Activated T-cell treated with anti-CD3 and anti-CD28 coated beads, Interleukin-2, amount 50 U/mL, for 72 hours (primary cell): ENCODE data around the gene STAP2. TPM values are rescaled to one million over a fixed set of nuclear protein-coding genes. Genes with fewer than 3 reads are reported as not detected.
"Not testable (repeated sequence)": the region's sequence is repeated elsewhere in the genome, so short reads cannot be mapped to it uniquely, and the experiment has no call there.

Experiments used
- ATAC-seq, 2 donors: fragments of 150-1000 bp; cut with Tn5 transposase; replicated peaks in 1 of 2; 2 replicates each; pipeline ENCODE4 v1.10.0; 2021; ENCODE audit warnings: moderate library complexity in 2 of 2, mild to moderate bottlenecking in 1 of 2
- DNase-seq, 2 donors: peaks; one replicate each; pipeline ENCODE4 v3.0.0; 2021 to 2022; ENCODE audit warnings: mixed read lengths in 1 of 2
- H3K27ac Mint-ChIP-seq: one replicate; pipeline ENCODE4 v1.8.0; 2022; ENCODE audit warnings: mild to moderate bottlenecking, moderate library complexity, mixed read lengths
- H3K27me3 Mint-ChIP-seq: one replicate; pipeline ENCODE4 v1.8.0; 2022; ENCODE audit warnings: low read depth, mixed read lengths
- H3K36me3 Mint-ChIP-seq, 2 donors: one replicate each; pipeline ENCODE4 v1.8.0; 2022; ENCODE audit warnings: mixed read lengths in 2 of 2, mild to moderate bottlenecking in 1 of 2; ENCODE audit not compliant: insufficient read depth in 2 of 2
- H3K4me1 Mint-ChIP-seq: one replicate; pipeline ENCODE4 v1.8.0; 2022; ENCODE audit warnings: low read depth, mixed read lengths
- H3K4me3 Mint-ChIP-seq, 2 donors: one replicate each; pipeline ENCODE4 v1.8.0; 2022; ENCODE audit warnings: mild to moderate bottlenecking in 2 of 2, mixed read lengths in 2 of 2, moderate library complexity in 2 of 2
- H3K9me3 Mint-ChIP-seq, 2 donors: one replicate each; pipeline ENCODE4 v1.8.0; 2022; ENCODE audit warnings: mixed read lengths in 2 of 2
- total RNA-seq, 2 donors: library from RNA; stranded (reverse); gene quantifications; one replicate each; pipeline ENCODE4 v1.2.3, GENCODE V29; 2022

The STAP2 gene
- total RNA-seq, 2 donors from 2014 or later, result 8.3 to 10.0 TPM

GRCh38 chr19:4343370-4344307, 5.0 kb upstream of the STAP2 start, which contains the start of gene MPND:
MPND (plus strand) TSS chr19:4343562; CDS start chr19:4343594, 32 bp downstream.
- peaks cover 0 to 2% of the 10 kb centered on the region in 2 donors for H3K36me3 Mint-ChIP-seq
- H3K4me1 Mint-ChIP-seq, result peaks cover 21% of the 10 kb centered on the region
- ATAC-seq (peak; percentile 79), DNase-seq (peak; percentile 97 to 99)
- peak within 1 kb of the TSS; percentile 75 for H3K27ac Mint-ChIP-seq
- H3K4me3 Mint-ChIP-seq, result peak within 1 kb of the TSS; percentile 92 to 95
- H3K27me3 Mint-ChIP-seq, result no peaks in the 10 kb centered on the region
- no peaks in the 10 kb centered on the region for H3K9me3 Mint-ChIP-seq

DNA sequence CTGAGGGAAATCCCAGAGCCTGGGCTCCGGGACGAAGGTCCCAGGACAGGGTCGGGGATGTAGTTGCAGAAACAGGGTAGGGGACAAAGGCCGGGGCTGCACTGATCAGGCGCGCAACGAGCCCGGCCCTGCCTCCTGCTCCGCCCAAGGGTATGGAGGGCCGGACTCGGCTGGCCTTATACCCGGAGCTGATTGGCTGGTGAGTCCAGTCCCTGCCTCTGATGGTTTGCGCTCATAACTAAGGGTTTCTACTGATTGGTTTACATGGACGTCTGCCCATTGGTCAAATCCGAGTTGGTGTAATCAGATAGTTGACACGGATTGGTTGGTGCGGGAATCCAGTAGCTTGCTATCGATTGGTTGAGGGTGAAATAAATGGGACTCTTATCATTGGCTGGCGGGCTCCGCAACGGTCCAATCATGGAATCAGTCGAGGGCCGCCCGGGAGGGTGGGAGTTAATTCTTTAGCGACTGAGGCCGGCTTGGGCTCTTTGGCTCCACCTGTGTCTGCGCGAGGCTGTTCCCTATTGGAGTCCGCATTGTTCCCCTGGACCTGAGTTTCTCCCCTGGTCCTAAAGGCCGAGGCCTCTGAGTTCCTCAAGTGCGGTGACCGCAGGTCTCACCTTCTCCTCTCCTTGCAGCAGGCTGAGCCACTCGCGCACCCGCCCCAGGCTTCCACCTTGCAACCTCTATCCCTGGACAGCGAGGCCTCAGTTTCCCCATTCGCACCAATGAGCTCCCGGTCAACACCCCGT, 4.2 kb upstream of the STAP2 start:
- peak; percentile 88 to 90 for ATAC-seq
- Mint-ChIP-seq H3K9me3 (no peaks in the 10 kb centered on the region), H3K27me3 (no peaks in the 10 kb centered on the region), H3K36me3 (no peaks in the 10 kb centered on the region), H3K27ac (peak overlapping the region; percentile 75), H3K4me1 (peaks cover 30% of the 10 kb centered on the region), H3K4me3 (peak overlapping the region; percentile 92 to 95)
- DNase-seq, result peak; percentile 92 to 95

- DNase-seq (no peak), ATAC-seq (no peak)
- Mint-ChIP-seq H3K9me3 (no peaks in the 10 kb centered on the region), H3K27ac (no peak overlapping the region), H3K36me3 (no peaks in the 10 kb centered on the region), H3K27me3 (no peaks in the 10 kb centered on the region), H3K4me1 (peaks cover 32% of the 10 kb centered on the region), H3K4me3 (peak overlapping the region; percentile 92 to 95)
These were observed 3.6 kb upstream of the STAP2 start for GRCh38 chr19:4342314-4342614.

GRCh38 chr19:4337906-4338440, 654 bp downstream of the STAP2 start:
- H3K36me3 Mint-ChIP-seq, result peaks cover 8 to 15% of the 10 kb centered on the region in 2 donors
- H3K4me3 Mint-ChIP-seq, result peak overlapping the region; percentile 82 to 92
- H3K27ac Mint-ChIP-seq, result peak overlapping the region; percentile 78
- H3K4me1 Mint-ChIP-seq, result peaks cover 32% of the 10 kb centered on the region
- no peaks in the 10 kb centered on the region for H3K27me3 Mint-ChIP-seq
- ATAC-seq (no peak), DNase-seq (no peak)
- H3K9me3 Mint-ChIP-seq, result peaks cover 8 to 11% of the 10 kb centered on the region in 2 donors

- DNase-seq (no peak), ATAC-seq (no peak)
- Mint-ChIP-seq H3K9me3 (peaks cover 8 to 11% of the 10 kb centered on the region in 2 donors), H3K4me3 (no peak overlapping the region), H3K36me3 (peaks cover 8 to 15% of the 10 kb centered on the region in 2 donors), H3K27ac (no peak overlapping the region), H3K27me3 (no peaks in the 10 kb centered on the region), H3K4me1 (peaks cover 24% of the 10 kb centered on the region)
These were observed 3.6 kb downstream of the STAP2 start for GRCh38 chr19:4334929-4335570.

DNA sequence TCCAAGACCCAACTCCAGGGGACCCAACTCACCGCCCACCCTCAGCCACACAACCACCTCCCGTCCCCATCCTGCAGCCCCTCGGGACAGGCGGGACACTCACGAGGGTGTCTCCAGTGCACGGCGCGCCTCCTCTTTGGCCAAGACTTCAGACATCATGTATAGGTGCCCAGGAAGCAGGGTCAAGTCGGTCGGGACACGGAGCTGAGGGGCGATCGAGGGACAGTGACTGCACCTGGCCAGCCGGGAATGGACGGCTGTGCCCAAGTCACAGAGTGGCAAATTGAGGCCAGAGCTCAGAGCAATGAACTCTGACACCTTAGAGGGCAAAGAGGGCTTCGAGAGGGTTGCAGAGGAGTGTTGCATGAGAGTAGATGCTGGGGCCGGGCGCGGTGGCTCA, 8.8 kb downstream of the STAP2 start:
- Mint-ChIP-seq H3K27ac (no peak overlapping the region), H3K4me3 (peak overlapping the region in 1 of 2 donors; percentile 34), H3K4me1 (peaks cover 29% of the 10 kb centered on the region)

GRCh38 chr19:4328991-4329681, 9.5 kb downstream of the STAP2 start:
- Mint-ChIP-seq H3K27ac (peak overlapping the region; percentile 55), H3K4me3 (peak overlapping the region; percentile 86 to 91), H3K4me1 (peaks cover 29% of the 10 kb centered on the region)
- not testable (repeated sequence) for H3K27me3 Mint-ChIP-seq, ATAC-seq, H3K9me3 Mint-ChIP-seq, H3K36me3 Mint-ChIP-seq
- DNase-seq, result peak; percentile 49 to 65

More for the DNA sequence above, 8.8 kb downstream of the STAP2 start:
- DNase-seq (no peak), ATAC-seq (no peak)
- peaks cover 5% of the 10 kb centered on the region for H3K27me3 Mint-ChIP-seq
- H3K36me3 Mint-ChIP-seq, result peaks cover 6 to 9% of the 10 kb centered on the region in 2 donors
- peaks cover 5% of the 10 kb centered on the region in 2 donors for H3K9me3 Mint-ChIP-seq

- Mint-ChIP-seq H3K27me3 (peaks cover 5% of the 10 kb centered on the region), H3K4me1 (peaks cover 29% of the 10 kb centered on the region), H3K9me3 (no peaks in the 10 kb centered on the region), H3K36me3 (no peaks in the 10 kb centered on the region), H3K27ac (peak overlapping the region; percentile 79), H3K4me3 (peak overlapping the region; percentile 86 to 91)
- DNase-seq (peak; percentile 93 to 97), ATAC-seq (peak; percentile 87 to 93)
These were observed 10.2 kb downstream of the STAP2 start for GRCh38 chr19:4328243-4328990.

GRCh38 chr19:4327877-4328242, 10.8 kb downstream of the STAP2 start:
- Mint-ChIP-seq H3K27ac (no peak overlapping the region), H3K27me3 (peaks cover 5% of the 10 kb centered on the region), H3K4me1 (peaks cover 29% of the 10 kb centered on the region), H3K36me3 (no peaks in the 10 kb centered on the region), H3K4me3 (peak overlapping the region; percentile 86 to 91), H3K9me3 (no peaks in the 10 kb centered on the region)
- no peak for DNase-seq
- peak in 1 of 2 donors; percentile 21 for ATAC-seq

GRCh38 chr19:4327252-4327876, 11.3 kb downstream of the STAP2 start:
- Mint-ChIP-seq H3K4me3 (peak overlapping the region; percentile 86 to 91), H3K27ac (no peak overlapping the region), H3K27me3 (peaks cover 5% of the 10 kb centered on the region), H3K36me3 (no peaks in the 10 kb centered on the region), H3K9me3 (no peaks in the 10 kb centered on the region), H3K4me1 (peaks cover 29% of the 10 kb centered on the region)
- DNase-seq (peak; percentile 77 to 88), ATAC-seq (peak; percentile 16 to 52)

DNA sequence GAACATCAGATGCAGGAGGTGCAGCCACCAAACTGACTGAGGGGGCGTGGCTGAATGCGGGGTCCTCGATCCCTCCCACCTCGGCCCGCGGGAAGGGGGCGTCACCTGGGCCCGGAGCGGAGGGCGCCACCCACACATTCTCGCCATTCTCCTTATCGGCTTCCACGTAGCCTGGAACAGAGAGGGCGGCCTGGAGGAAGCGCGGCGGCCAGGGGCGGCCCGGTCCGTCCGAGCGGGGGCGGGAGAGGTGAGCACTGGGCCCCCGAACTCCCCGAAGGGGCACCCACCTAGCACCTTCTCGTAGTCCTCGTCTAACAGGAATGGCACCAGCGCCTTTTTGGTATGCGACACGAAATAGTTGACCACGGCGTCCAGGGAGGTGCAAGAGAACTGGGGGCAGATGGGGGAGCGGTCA, 11.8 kb downstream of the STAP2 start:
- DNase-seq (peak in 1 of 2 donors; percentile 34), ATAC-seq (no peak)
- H3K27ac Mint-ChIP-seq, result no peak overlapping the region
- no peaks in the 10 kb centered on the region for H3K36me3 Mint-ChIP-seq
- peaks cover 5% of the 10 kb centered on the region for H3K27me3 Mint-ChIP-seq
- H3K4me1 Mint-ChIP-seq, result peaks cover 29% of the 10 kb centered on the region
- H3K4me3 Mint-ChIP-seq, result peak overlapping the region; percentile 86 to 91
- H3K9me3 Mint-ChIP-seq, result no peaks in the 10 kb centered on the region
